ENCODE data around the gene TMC4.
"Not testable (repeated sequence)": the region's sequence is repeated elsewhere in the genome, so short reads cannot be mapped to it uniquely, and the experiment has no call there.

Gene TMC4

DNA sequence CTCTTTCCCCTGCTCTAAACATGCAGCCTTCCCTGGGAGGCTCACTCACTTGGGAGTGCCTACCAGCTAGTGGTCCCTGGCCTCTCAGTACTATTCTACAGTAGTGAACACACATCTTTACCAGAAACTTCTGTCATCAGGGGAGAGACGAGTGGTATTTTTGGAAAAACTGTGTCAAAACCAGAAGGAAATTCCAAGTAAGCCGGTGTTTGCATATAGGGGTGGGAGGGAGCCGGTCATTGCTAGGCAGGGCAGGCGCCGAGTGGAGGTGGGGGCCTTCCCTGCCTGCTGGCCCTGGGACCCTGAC is 34.7 kb upstream of the TMC4 start:
- no peak overlapping the region for H3K27ac ChIP-seq
- H3K27me3 ChIP-seq (ENCODE audit: insufficient read depth, low read depth, severe bottlenecking): no peaks in the 10 kb centered on the region
- H3K9me3 ChIP-seq (ENCODE audit: severe bottlenecking): no peaks in the 10 kb centered on the region
- H3K36me3 ChIP-seq: peaks cover 75% of the 10 kb centered on the region
- no peak overlapping the region for H3K4me3 ChIP-seq (ENCODE audit: low read depth, low read length)
- no peak for DNase-seq
- no peak for TF ChIP-seq CTCF (IDR thresholded peaks at IDR 0.05; ENCODE audit: low read depth, low read length)

GRCh38 chr19:54207193-54207592 is 34.2 kb upstream of the TMC4 start:
- not testable (repeated sequence) for H3K27ac ChIP-seq; H3K27me3 ChIP-seq (ENCODE audit: insufficient read depth, low read depth, severe bottlenecking); H3K4me3 ChIP-seq (ENCODE audit: low read depth, low read length); H3K9me3 ChIP-seq (ENCODE audit: severe bottlenecking); DNase-seq
- H3K36me3 ChIP-seq: peaks cover 79% of the 10 kb centered on the region

- no peaks in the 10 kb centered on the region for H3K27me3 ChIP-seq (ENCODE audit: insufficient read depth, low read depth, severe bottlenecking)
- no peak for DNase-seq
- no peak overlapping the region for H3K27ac ChIP-seq
- H3K36me3 ChIP-seq: peaks cover 83% of the 10 kb centered on the region
- no peaks in the 10 kb centered on the region for H3K9me3 ChIP-seq (ENCODE audit: severe bottlenecking)
- TF ChIP-seq CTCF (IDR thresholded peaks at IDR 0.05; ENCODE audit: low read depth, low read length): no peak
- H3K4me3 ChIP-seq (ENCODE audit: low read depth, low read length): no peak overlapping the region
Observed at GRCh38 chr19:54206831-54207177, 33.8 kb upstream of the TMC4 start.

DNA sequence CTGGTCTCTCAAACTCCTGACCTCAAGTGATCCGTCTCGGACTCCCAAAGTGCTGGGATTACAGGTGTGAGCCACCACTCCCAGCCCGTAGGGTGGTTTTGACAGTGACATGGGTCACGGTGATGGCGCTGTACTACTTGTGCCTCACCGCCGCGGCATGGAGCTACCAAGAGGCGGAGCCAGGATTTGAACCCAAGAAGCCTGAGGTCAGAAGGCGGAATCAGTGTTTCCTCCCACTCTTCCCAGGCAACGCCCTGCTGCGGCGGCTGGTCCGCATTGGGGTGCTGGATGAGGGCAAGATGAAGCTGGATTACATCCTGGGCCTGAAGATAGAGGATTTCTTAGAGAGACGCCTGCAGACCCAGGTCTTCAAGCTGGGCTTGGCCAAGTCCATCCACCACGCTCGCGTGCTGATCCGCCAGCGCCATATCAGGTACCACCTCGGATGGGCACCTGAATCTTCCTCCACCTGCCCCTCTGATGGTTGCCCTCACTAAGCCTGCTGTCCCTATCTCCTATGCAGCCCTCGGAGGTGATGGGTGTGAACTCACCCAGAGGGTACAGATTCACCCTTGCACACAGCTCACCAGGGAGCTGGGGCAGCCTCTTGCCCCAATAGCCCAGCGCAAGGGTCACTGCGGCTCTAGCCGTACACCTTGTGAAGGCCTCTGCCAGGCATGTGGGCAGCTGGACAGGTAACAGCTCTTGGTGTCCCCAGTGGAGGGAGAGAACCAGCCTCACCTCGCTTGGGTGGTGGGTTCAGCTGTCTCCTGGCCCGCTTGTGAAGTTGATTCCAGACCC is 33.3 kb upstream of the TMC4 start:
- DNase-seq: no peak
- H3K4me3 ChIP-seq (ENCODE audit: low read depth, low read length): no peak overlapping the region
- peaks cover 89% of the 10 kb centered on the region for H3K36me3 ChIP-seq
- no peaks in the 10 kb centered on the region for H3K27me3 ChIP-seq (ENCODE audit: insufficient read depth, low read depth, severe bottlenecking)
- H3K9me3 ChIP-seq (ENCODE audit: severe bottlenecking): no peaks in the 10 kb centered on the region
- no peak for TF ChIP-seq CTCF (IDR thresholded peaks at IDR 0.05; ENCODE audit: low read depth, low read length)
- no peak overlapping the region for H3K27ac ChIP-seq

GRCh38 chr19:54204767-54205468 is 32.0 kb upstream of the TMC4 start:
- no peaks in the 10 kb centered on the region for H3K27me3 ChIP-seq (ENCODE audit: insufficient read depth, low read depth, severe bottlenecking)
- no peaks in the 10 kb centered on the region for H3K9me3 ChIP-seq (ENCODE audit: severe bottlenecking)
- no peak for TF ChIP-seq CTCF (IDR thresholded peaks at IDR 0.05; ENCODE audit: low read depth, low read length)
- no peak overlapping the region for H3K27ac ChIP-seq
- no peak overlapping the region for H3K4me3 ChIP-seq (ENCODE audit: low read depth, low read length)
- peaks cover 93% of the 10 kb centered on the region for H3K36me3 ChIP-seq
- no peak for DNase-seq

- Histone ChIP-seq H3K36me3 (peaks cover 75% of the 10 kb centered on the region), H3K27ac (no peak overlapping the region), H3K4me3 (ENCODE audit: low read depth, low read length) (no peak overlapping the region), H3K27me3 (ENCODE audit: insufficient read depth, low read depth, severe bottlenecking) (no peaks in the 10 kb centered on the region), H3K9me3 (ENCODE audit: severe bottlenecking) (no peaks in the 10 kb centered on the region)
- DNase-seq: no peak
- TF ChIP-seq CTCF (IDR thresholded peaks at IDR 0.05; ENCODE audit: low read depth, low read length): no peak
Observed at GRCh38 chr19:54203151-54203611, 30.2 kb upstream of the TMC4 start.
